Measurements from ENCODE around the gene NWD2.

GRCh38 chr4:37483610-37484009 is 239.1 kb downstream of the NWD2 start:
- no peak for TF ChIP-seq CTCF (conservative IDR thresholded peaks at IDR 0.05; ENCODE audit: low read depth, low read length)
- TF ChIP-seq EZH2 (IDR thresholded peaks at IDR 0.05; ENCODE audit: low read length, unreplicated experiment): no peak
- TF ChIP-seq EZH2phosphoT487 (IDR thresholded peaks at IDR 0.05; ENCODE audit: borderline replicate concordance, low read length): no peak
